Activated naive CD8-positive, alpha-beta T cell treated with anti-CD3 and anti-CD28 coated beads, Interleukin-2, amount 50 U/mL, for 24 hours (primary cell): ENCODE measurements around the gene SLC37A1.

Experiments used
- ATAC-seq: fragments of 150-1000 bp; cut with Tn5 transposase; one replicate; pipeline ENCODE4 v1.10.0; 2021
- DNase-seq: peaks from one replicate; pipeline ENCODE4 v3.0.0; 2021
- H3K27ac Mint-ChIP-seq: one replicate; pipeline ENCODE4 v1.8.0; 2021; ENCODE audit warnings: mild to moderate bottlenecking, mixed read lengths
- H3K27me3 Mint-ChIP-seq: one replicate; pipeline ENCODE4 v1.8.0; 2021; ENCODE audit warnings: mixed read lengths
- H3K36me3 Mint-ChIP-seq: one replicate; pipeline ENCODE4 v1.8.0; 2021; ENCODE audit warnings: low read depth, mixed read lengths
- H3K4me1 Mint-ChIP-seq: one replicate; pipeline ENCODE4 v1.8.0; 2021; ENCODE audit warnings: mixed read lengths
- H3K4me3 Mint-ChIP-seq: one replicate; pipeline ENCODE4 v1.8.0; 2021; ENCODE audit warnings: mild to moderate bottlenecking, moderate library complexity, mixed read lengths
- H3K9me3 Mint-ChIP-seq: one replicate; pipeline ENCODE4 v1.8.0; 2021; ENCODE audit warnings: mixed read lengths

Gene SLC37A1

DNA sequence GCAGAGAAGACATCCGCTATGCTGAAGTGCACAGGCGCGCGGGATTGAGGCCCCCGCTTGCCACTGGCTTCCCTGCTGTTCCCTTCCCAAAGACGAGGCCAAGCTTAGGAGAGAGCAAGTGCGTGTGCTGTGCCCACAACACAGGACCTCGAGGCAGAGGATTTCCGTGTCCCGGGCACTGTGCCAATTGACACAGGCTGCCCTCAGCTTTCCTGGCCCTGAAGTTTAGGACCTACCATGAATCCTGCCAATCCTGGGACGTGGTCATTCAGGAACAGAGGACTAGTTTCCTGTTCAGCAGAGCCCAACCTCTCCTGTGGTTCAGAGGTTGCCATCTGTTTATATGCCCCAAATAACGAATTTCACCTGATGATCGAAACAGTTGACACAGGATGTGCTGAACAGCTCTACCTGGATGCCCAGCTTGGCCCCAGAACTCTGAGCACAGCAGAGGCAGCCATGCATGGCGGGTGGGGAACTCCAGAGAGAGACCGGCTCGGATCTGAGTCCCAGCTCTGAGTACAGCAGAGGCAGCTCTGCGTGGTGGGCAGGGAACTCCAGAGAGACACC, 22.0 kb downstream of the SLC37A1 start:
- Mint-ChIP-seq H3K4me1 (peaks cover 28% of the 10 kb centered on the region), H3K9me3 (no peaks in the 10 kb centered on the region), H3K27ac (no peak overlapping the region), H3K4me3 (no peak overlapping the region), H3K36me3 (peaks cover 9% of the 10 kb centered on the region), H3K27me3 (no peaks in the 10 kb centered on the region)
- DNase-seq = no peak
- peak; percentile 47 for ATAC-seq

DNA sequence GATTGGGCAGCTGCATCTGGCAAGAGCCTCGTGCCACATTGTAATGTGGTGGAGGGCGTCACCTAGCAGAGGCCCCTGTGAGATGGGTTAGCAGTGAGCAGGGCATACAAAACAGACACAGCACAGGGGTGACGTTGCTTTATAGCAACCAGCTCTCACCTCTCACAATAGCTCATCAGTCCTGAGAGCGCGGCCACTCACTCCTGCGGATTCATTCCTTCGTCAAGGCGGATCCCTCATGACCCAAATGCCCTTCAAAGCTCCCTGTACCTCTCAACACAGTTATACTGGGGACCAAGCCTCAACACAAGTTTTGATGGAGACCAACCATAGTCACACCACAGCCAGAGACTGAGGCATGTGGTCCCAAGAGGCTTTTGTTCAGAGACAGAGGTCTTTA, 22.9 kb downstream of the SLC37A1 start:
- ATAC-seq = no peak
- H3K4me3 Mint-ChIP-seq = no peak overlapping the region
- H3K4me1 Mint-ChIP-seq = peaks cover 28% of the 10 kb centered on the region
- H3K27me3 Mint-ChIP-seq = no peaks in the 10 kb centered on the region
- peaks cover 9% of the 10 kb centered on the region for H3K36me3 Mint-ChIP-seq
- no peaks in the 10 kb centered on the region for H3K9me3 Mint-ChIP-seq
- no peak overlapping the region for H3K27ac Mint-ChIP-seq
- DNase-seq = no peak

GRCh38 chr21:42537106-42537742, 23.6 kb downstream of the SLC37A1 start:
- H3K4me3 Mint-ChIP-seq = no peak overlapping the region
- H3K27me3 Mint-ChIP-seq = no peaks in the 10 kb centered on the region
- H3K27ac Mint-ChIP-seq = no peak overlapping the region
- H3K9me3 Mint-ChIP-seq = no peaks in the 10 kb centered on the region
- H3K4me1 Mint-ChIP-seq = peaks cover 28% of the 10 kb centered on the region
- ATAC-seq (peak; percentile 65), DNase-seq (no peak)
- H3K36me3 Mint-ChIP-seq = peaks cover 9% of the 10 kb centered on the region

DNA sequence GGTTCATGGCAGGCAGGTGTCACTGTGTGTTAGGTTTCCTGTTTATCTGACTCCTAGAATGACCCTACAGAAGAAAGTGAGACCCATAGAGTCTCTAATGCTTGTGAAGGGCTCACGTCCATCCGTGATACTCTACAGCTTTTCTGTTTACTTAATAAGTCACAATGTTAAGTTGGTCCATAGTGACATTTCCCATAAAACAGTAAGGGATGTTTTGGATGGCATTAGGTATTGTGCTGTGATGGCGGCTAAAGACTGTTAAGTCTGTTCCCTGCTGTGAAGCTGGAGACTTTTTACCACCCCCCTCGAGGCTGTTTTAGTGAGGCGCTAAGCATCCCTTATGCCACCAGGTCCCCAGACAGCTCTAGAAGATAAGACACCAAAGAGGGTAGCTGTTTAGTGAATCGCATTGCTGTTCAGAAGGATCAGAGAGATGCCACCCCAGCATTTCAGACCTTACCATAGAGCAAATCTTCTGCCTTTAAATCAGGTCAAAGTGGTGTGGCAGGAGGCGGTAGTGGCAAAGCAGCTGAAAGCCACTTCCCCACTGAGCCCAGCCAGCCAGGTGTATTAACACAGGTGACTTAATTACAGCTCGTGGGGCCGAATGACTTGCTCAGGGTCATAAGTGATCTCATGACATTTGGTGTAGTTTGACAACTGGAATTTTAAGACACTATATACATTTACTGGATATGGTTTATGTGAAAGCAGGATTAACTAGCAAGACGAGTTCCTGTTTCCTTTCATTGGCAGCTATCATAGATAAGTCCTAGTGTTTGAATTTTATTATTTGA, 25.0 kb downstream of the SLC37A1 start:
- Mint-ChIP-seq H3K4me1 (peaks cover 23% of the 10 kb centered on the region), H3K36me3 (peaks cover 9% of the 10 kb centered on the region), H3K9me3 (no peaks in the 10 kb centered on the region), H3K27me3 (no peaks in the 10 kb centered on the region), H3K27ac (no peak overlapping the region), H3K4me3 (no peak overlapping the region)
- ATAC-seq (no peak), DNase-seq (no peak)

- no peak for DNase-seq
- ATAC-seq = no peak
- H3K27ac Mint-ChIP-seq = no peak overlapping the region
- H3K27me3 Mint-ChIP-seq = no peaks in the 10 kb centered on the region
- peaks cover 18% of the 10 kb centered on the region for H3K4me1 Mint-ChIP-seq
- no peaks in the 10 kb centered on the region for H3K9me3 Mint-ChIP-seq
- H3K4me3 Mint-ChIP-seq = no peak overlapping the region
- H3K36me3 Mint-ChIP-seq = peaks cover 7% of the 10 kb centered on the region
Observed at GRCh38 chr21:42539342-42539741, 25.7 kb downstream of the SLC37A1 start.

GRCh38 chr21:42539931-42540343, 26.3 kb downstream of the SLC37A1 start:
- DNase-seq = no peak
- Mint-ChIP-seq H3K27me3 (no peaks in the 10 kb centered on the region), H3K9me3 (no peaks in the 10 kb centered on the region), H3K4me3 (no peak overlapping the region), H3K36me3 (peaks cover 4% of the 10 kb centered on the region), H3K4me1 (peaks cover 12% of the 10 kb centered on the region), H3K27ac (no peak overlapping the region)
- no peak for ATAC-seq

GRCh38 chr21:42540396-42540795, 26.7 kb downstream of the SLC37A1 start:
- no peak for ATAC-seq
- Mint-ChIP-seq H3K4me1 (peaks cover 9% of the 10 kb centered on the region), H3K36me3 (peaks cover 4% of the 10 kb centered on the region), H3K4me3 (no peak overlapping the region), H3K9me3 (no peaks in the 10 kb centered on the region), H3K27me3 (no peaks in the 10 kb centered on the region), H3K27ac (no peak overlapping the region)
- DNase-seq = no peak

DNA sequence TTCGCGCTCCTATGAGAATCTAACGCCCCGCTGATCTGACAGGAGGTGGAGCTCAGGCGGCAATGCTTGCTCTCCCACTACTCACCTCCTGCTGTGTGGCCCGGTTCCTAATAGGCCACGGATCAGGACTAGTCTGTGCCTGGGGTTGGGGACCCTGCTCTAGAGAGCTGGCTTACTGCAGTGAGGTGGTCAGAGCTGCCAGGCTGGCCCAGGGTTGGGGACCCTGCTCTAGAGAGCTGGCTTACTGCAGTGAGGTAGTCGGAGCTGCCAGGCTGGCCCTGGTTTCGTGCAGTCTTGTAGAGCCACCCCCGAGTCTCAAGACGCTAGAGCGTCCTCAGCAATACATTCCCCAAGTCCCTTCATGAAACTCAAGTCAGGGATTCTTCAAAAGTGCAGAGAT, 27.5 kb downstream of the SLC37A1 start:
- Mint-ChIP-seq H3K27me3 (no peaks in the 10 kb centered on the region), H3K9me3 (no peaks in the 10 kb centered on the region), H3K27ac (no peak overlapping the region), H3K4me3 (no peak overlapping the region), H3K36me3 (peaks cover 4% of the 10 kb centered on the region), H3K4me1 (peaks cover 3% of the 10 kb centered on the region)
- DNase-seq = no peak
- no peak for ATAC-seq

DNA sequence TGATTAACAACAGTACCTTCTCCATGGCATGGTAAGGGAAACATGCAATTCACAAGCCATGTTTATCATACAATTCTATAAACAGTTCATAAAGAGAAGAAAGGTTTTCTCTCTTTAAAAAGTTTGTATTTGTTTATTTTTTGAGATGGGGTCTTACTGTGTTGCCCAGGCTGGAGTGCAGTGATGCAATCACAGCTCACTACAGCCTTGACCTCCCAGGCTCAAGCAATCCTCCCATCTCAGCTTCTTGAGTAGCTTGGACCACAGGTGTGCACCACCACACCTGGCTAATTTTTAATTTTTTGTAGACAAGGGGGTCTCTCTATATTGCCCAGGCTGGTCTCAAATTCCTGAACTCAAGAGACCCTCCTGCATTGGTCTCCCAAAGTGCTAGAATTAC, 28.0 kb downstream of the SLC37A1 start:
- no peak for DNase-seq
- no peaks in the 10 kb centered on the region for H3K27me3 Mint-ChIP-seq
- peaks cover 4% of the 10 kb centered on the region for H3K36me3 Mint-ChIP-seq
- H3K4me3 Mint-ChIP-seq = no peak overlapping the region
- H3K27ac Mint-ChIP-seq = no peak overlapping the region
- no peak for ATAC-seq
- peaks cover 2% of the 10 kb centered on the region for H3K4me1 Mint-ChIP-seq
- H3K9me3 Mint-ChIP-seq = no peaks in the 10 kb centered on the region

DNA sequence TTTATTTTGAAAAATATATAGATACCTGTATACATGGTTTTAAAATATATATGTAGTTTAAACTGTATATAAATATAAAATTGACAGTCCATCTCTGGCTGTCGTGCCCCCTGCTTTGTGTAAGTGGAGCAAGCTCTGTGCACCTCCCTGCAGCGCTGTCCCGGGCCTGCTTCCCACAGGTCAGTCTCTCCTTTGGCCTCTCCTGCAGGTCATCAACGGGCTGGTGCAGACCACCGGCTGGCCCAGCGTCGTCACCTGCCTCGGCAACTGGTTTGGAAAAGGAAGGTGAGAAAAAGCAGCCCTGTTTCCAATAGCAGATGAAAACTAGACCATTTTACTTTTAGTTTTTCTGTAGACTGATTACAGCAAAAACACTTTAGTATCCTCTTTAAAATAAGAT, 28.5 kb downstream of the SLC37A1 start:
- Mint-ChIP-seq H3K36me3 (peaks cover 5% of the 10 kb centered on the region), H3K27me3 (no peaks in the 10 kb centered on the region), H3K27ac (no peak overlapping the region), H3K4me1 (peaks cover under 1% of the 10 kb centered on the region), H3K9me3 (no peaks in the 10 kb centered on the region), H3K4me3 (no peak overlapping the region)
- ATAC-seq (no peak), DNase-seq (no peak)

- Mint-ChIP-seq H3K27ac (no peak overlapping the region), H3K4me3 (no peak overlapping the region), H3K27me3 (no peaks in the 10 kb centered on the region), H3K9me3 (no peaks in the 10 kb centered on the region), H3K36me3 (peaks cover 6% of the 10 kb centered on the region), H3K4me1 (no peaks in the 10 kb centered on the region)
- DNase-seq (no peak), ATAC-seq (no peak)
Observed at GRCh38 chr21:42542596-42542995, 28.9 kb downstream of the SLC37A1 start.

DNA sequence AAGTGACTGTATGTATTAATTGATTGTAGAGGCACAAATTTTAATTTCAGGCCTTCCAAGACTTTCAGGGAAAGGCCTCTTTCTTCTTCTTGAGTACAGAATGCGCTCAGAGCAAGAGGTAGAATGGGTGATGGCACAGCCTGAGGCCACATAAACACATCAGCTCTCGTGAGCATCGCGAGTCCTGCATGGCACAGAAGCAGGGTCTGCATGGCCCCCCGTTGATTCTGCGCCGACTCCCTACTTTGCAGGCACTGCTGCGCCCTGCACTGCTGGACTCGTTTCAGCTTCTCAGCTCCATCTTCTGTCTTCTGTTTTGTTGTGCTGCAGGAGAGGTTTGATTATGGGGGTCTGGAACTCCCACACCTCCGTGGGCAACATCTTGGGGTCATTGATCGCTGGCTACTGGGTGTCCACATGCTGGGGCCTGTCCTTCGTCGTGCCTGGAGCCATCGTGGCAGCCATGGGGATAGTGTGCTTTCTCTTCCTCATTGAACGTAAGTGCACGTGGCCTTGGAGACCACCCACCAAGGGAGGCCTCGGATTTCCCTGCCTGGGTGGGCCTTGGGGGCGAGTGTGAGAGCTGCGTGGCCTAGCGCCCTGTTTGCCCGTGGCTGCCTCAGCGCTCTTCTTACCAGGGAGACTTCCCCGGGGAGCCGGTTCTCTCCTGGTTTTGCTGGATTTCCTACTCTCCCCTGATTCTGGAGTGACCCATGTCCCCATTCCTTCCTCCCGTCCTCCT, 29.6 kb downstream of the SLC37A1 start:
- ATAC-seq (no peak), DNase-seq (no peak)
- Mint-ChIP-seq H3K4me3 (no peak overlapping the region), H3K9me3 (no peaks in the 10 kb centered on the region), H3K27ac (no peak overlapping the region), H3K36me3 (peaks cover 8% of the 10 kb centered on the region), H3K4me1 (no peaks in the 10 kb centered on the region), H3K27me3 (no peaks in the 10 kb centered on the region)

DNA sequence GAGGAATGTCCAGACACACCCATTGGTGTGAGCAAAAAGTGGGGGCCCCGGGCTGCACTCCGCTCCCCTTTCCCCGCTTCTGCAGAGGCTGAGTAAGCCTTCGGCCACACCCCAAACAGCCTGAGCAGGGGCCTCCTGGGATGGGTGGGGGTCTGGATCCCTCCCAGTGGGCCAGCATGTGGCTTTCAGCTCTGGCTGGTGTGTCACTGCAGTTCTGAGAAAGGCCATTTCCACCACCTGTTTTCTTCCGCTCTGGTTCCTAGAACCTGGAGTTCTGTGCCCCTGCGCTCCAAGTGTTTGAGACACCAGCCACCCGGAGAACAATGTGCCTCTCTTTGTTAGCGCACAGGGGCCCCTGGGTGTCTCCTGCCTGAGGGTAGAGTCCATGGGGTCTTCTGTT, 30.9 kb downstream of the SLC37A1 start:
- no peaks in the 10 kb centered on the region for H3K9me3 Mint-ChIP-seq
- H3K4me3 Mint-ChIP-seq = no peak overlapping the region
- H3K36me3 Mint-ChIP-seq = peaks cover 9% of the 10 kb centered on the region
- H3K27me3 Mint-ChIP-seq = no peaks in the 10 kb centered on the region
- no peak for DNase-seq
- no peak overlapping the region for H3K27ac Mint-ChIP-seq
- no peak for ATAC-seq
- H3K4me1 Mint-ChIP-seq = no peaks in the 10 kb centered on the region

GRCh38 chr21:42545317-42545716, 31.7 kb downstream of the SLC37A1 start:
- no peak overlapping the region for H3K27ac Mint-ChIP-seq
- DNase-seq (no peak), ATAC-seq (no peak)
- peaks cover 8% of the 10 kb centered on the region for H3K36me3 Mint-ChIP-seq
- H3K4me3 Mint-ChIP-seq = no peak overlapping the region
- no peaks in the 10 kb centered on the region for H3K9me3 Mint-ChIP-seq
- H3K4me1 Mint-ChIP-seq = no peaks in the 10 kb centered on the region
- H3K27me3 Mint-ChIP-seq = no peaks in the 10 kb centered on the region

- ATAC-seq (no peak), DNase-seq (no peak)
- Mint-ChIP-seq H3K4me3 (no peak overlapping the region), H3K4me1 (no peaks in the 10 kb centered on the region), H3K27me3 (no peaks in the 10 kb centered on the region), H3K36me3 (peaks cover 8% of the 10 kb centered on the region), H3K27ac (no peak overlapping the region), H3K9me3 (no peaks in the 10 kb centered on the region)
Observed at GRCh38 chr21:42545745-42546144, 32.1 kb downstream of the SLC37A1 start.
